HG03135 (cell line): ENCODE measurements around the gene HEATR5A.
"Not testable (repeated sequence)": the region's sequence is repeated elsewhere in the genome, so short reads cannot be mapped to it uniquely, and the experiment has no call there.

Experiments
- ATAC-seq: cut with Tn5 transposase; IDR thresholded peaks from one replicate; pipeline ENCODE4 v1.9.1; 2021; ENCODE audit warnings: mild to moderate bottlenecking, moderate library complexity; ENCODE audit not compliant: unreplicated experiment

HEATR5A gene

GRCh38 chr14:31261859-31262731, 158.3 kb downstream of the HEATR5A start:
- ATAC-seq: no peak

GRCh38 chr14:31261523-31261858, 158.9 kb downstream of the HEATR5A start:
- no peak for ATAC-seq

GRCh38 chr14:31259040-31259435, 161.3 kb downstream of the HEATR5A start:
- ATAC-seq: not testable (repeated sequence)

- ATAC-seq: no peak
These were observed 161.8 kb downstream of the HEATR5A start for GRCh38 chr14:31258427-31259039.

- not testable (repeated sequence) for ATAC-seq
These were observed 162.6 kb downstream of the HEATR5A start for GRCh38 chr14:31257554-31258426.

- ATAC-seq: no peak
These were observed 163.2 kb downstream of the HEATR5A start for GRCh38 chr14:31257244-31257553.

DNA sequence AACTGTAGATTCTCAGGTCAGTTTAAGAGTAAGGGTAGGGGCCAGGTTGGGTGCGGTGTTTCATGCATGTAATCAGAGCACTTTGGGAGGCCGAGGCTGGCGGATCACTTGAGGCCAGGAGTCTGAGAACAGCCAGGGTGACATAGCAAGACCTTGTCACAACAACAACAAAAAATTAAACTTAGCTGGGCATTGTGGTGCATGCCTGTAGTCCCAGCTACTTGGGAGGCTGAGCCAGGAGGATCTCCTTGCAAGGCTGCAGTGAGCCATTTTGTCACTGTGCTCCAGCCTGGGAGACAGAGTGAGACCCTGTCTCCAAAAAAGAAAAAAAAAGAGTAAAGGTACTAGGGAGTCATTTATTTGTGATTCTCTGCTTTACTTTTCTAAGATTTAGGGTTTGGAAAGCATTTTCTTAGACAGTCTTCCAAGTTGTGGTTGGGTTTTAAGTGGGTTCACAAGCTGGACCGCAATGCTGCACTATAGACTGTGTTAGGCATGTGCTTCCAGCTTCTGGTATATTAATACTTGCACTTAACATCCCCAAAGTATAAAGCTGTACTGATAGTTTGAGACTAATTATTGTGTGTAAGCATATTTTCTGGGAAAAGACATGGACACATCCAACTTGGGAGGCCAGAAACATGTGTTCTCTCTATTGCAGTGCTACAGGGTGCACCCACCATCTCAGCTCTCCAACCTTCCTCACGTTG, 163.7 kb downstream of the HEATR5A start:
- ATAC-seq: no peak

- not testable (repeated sequence) for ATAC-seq
These were observed 164.4 kb downstream of the HEATR5A start for GRCh38 chr14:31255918-31256317.

- no peak for ATAC-seq
These were observed 165.1 kb downstream of the HEATR5A start for GRCh38 chr14:31255286-31255685.

- ATAC-seq: no peak
These were observed 166.4 kb downstream of the HEATR5A start for GRCh38 chr14:31253746-31254471.

DNA sequence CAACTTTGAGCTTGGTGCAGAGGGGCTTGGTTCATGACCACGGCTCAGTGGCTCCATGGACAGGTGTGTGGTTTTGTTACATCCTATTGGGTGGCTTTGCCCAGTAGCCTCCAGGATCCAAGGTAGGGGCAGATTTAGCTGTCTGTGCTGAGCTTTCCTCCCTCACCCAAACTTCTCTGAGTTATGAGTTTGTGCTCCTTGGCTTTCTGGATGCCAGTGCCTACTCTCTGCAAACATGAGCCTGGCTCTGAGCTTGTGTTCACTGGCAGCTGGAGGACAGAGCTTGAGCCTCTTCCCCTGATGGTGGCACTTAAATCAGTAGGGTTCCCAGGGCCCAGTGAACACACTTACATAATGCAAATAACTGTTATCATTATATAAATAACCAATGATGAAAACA, 167.5 kb downstream of the HEATR5A start:
- no peak for ATAC-seq

DNA sequence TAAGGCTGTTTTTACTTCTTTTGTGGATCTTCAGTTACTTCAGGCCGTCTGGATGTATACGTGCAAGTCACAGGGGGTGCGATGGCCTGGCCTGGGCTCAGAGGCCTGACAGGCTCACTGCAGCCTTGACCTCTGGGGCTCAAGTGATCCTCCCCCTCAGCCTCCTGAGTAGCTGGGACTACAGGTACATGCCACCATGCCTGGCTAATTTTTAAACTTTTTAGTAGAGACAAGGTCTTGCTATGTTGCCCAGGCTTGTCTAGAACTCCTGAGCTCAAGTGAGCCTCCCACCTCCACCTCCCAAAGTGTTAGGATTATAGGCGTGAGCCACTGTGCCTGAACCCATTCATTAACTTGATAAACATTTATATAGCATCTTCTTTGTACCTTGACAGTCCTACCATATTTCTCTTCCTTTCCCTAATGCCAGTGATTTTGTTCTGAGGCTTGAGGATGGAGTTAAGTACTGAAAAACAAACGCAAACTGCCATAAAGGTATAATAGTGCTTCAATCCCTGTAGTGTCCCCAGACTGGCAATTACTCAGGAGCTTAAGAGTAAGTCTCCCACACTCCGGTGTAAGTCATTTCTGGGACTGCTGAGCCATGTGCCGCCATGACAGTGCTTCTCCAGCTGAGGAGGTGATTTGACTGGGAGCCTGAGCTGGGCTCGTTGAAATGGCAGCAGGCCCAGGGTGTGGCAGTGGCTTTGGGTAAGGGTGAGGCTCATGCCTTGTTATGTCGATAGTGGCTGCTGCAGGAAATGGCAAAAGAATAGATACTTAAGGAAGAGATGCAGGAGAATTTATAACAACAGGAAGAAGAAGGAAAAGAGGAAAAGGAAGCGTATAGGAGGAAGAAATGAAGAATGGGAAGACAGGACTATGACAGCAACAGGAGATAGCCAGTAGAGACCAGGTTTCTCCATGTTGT, 169.1 kb downstream of the HEATR5A start:
- ATAC-seq: no peak

DNA sequence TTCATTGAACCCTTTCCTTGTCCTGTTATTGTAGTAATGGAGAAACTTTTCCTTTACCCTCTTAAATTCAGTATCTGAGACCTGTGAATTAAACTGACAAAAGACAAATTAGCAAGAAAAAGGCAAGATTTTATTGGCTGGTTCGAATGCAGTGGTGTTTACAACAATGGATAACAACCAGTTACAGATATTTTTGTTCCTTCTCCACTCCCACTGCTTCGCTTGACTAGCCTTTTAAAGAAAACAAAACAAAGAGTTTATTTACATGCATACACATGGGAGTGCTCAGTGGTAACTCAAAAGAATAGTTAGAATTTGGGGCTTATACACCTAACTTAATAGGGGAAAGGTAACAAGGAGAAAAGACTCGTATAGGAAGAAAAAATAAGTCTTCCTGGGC, 175.7 kb downstream of the HEATR5A start:
- no peak for ATAC-seq

DNA sequence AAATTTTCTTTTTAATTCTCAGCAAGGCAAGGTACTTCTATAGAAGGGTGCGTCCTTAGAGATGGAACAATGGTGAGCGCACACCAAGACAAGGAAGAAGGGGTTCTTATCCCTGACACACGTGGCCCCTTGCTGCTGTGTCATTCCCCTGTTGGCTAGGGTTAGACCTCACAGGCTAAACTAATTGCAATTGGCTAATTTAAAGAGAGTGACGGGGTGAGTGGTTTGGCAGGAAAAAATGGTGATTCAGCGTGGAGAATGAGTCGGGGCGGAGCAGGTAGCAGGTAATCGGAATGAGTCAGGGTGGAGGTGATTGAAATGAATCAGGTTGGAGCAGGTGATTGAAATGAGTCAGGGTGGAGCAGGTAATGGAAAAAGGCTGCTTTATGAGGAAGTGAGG, 176.5 kb downstream of the HEATR5A start:
- no peak for ATAC-seq

GRCh38 chr14:31242161-31242940, 178.0 kb downstream of the HEATR5A start:
- not testable (repeated sequence) for ATAC-seq
